Suprapubic skin (tissue), 4 donors: ENCODE measurements around the gene CRHR2. TPM values are rescaled to one million over a fixed set of nuclear protein-coding genes. Genes with fewer than 3 reads are reported as not detected.

Source experiments
- DNase-seq, 2 donors: peaks; one replicate each; pipeline ENCODE4 v3.0.0-alpha.2; 2019; ENCODE audit warnings: low spot score in 2 of 2
- H3K27ac ChIP-seq: fragments of 200-600 bp; sonication (generic); one replicate; pipeline ENCODE4 v1.5.1; 2019
- H3K27me3 ChIP-seq: fragments of 200-600 bp; sonication (generic); one replicate; pipeline ENCODE4 v1.5.1; 2019
- H3K36me3 ChIP-seq: fragments of 200-600 bp; sonication (generic); one replicate; pipeline ENCODE4 v1.5.1; 2019
- H3K4me1 ChIP-seq: fragments of 200-600 bp; sonication (generic); one replicate; pipeline ENCODE4 v1.5.1; 2019
- H3K4me3 ChIP-seq: fragments of 200-600 bp; sonication (generic); one replicate; pipeline ENCODE4 v1.5.1; 2019; ENCODE audit warnings: mild to moderate bottlenecking
- H3K9me3 ChIP-seq: fragments of 200-600 bp; sonication (generic); one replicate; pipeline ENCODE4 v1.5.1; 2019
- EP300 ChIP-seq: sonication (generic); formaldehyde crosslinking; IDR thresholded peaks from one replicate; pipeline ENCODE4 v1.6.1; 2017; ENCODE audit warnings: antibody characterized with exemption
- POLR2A ChIP-seq, 2 donors: fragments of 450-650 bp; IDR thresholded peaks; one replicate each; pipeline ENCODE4 v1.6.1; 2017; ENCODE audit warnings: antibody characterized with exemption in 2 of 2, mild to moderate bottlenecking in 2 of 2, moderate library complexity in 2 of 2
- POLR2AphosphoS5 ChIP-seq, 3 donors: sonication (generic); formaldehyde crosslinking; IDR thresholded peaks; one replicate each; pipeline ENCODE4 v1.6.1; 2017; ENCODE audit warnings: antibody characterized with exemption in 3 of 3
- WGBS: methylation state at CpG from one replicate; pipeline ENCODE4 v1.1.5; 2018; 5-methylcytosine and 5-hydroxymethylcytosine counted together
- total RNA-seq, 4 donors: library from RNA; depleted of rRNA; stranded (reverse); fragments of >200 nt; gene quantifications; one replicate each; pipeline ENCODE4 v1.1.0, GENCODE V29; 2016
- TF ChIP-seq, protein P1 (sequence below), 2 donors: fragments of 200-600 bp in 1 of 2; fragments of 450-650 bp in 1 of 2; sonication (generic) in 1 of 2; IDR thresholded peaks; one replicate each; pipeline ENCODE4 v1.5.1; 2016 to 2019; ENCODE audit warnings: antibody characterized with exemption in 2 of 2, mild to moderate bottlenecking in 1 of 2, moderate library complexity in 1 of 2

The CRHR2 gene
- total RNA-seq, 4 donors from 2014 or later: 0.55 TPM; not detected in 3

DNA sequence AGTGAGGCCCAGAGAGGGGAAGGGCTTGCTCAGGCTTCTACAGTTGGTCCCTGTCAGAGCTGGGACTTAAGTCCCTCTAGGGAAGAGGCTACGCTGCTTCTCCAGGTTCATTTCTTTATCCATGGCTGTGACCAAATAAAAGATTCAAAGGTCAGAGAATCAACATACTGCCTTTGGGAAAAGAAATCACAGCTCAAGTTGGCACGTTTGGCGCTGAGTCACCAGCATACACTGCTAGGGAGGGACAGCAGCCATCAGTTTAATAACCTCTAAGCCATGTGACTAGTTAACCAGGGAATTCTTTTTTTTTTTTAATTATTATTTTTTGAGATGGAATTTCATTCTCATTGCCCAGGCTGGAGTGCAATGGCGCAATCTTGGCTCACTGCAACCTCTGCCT is 28.4 kb upstream of the CRHR2 start:
- 78% methylated on average over 4 of the region's 4 CpGs for WGBS
- TF ChIP-seq EP300: no peak
- TF ChIP-seq POLR2AphosphoS5 (IDR thresholded peaks at IDR 0.05): no peak
- TF ChIP-seq, protein P1, sequence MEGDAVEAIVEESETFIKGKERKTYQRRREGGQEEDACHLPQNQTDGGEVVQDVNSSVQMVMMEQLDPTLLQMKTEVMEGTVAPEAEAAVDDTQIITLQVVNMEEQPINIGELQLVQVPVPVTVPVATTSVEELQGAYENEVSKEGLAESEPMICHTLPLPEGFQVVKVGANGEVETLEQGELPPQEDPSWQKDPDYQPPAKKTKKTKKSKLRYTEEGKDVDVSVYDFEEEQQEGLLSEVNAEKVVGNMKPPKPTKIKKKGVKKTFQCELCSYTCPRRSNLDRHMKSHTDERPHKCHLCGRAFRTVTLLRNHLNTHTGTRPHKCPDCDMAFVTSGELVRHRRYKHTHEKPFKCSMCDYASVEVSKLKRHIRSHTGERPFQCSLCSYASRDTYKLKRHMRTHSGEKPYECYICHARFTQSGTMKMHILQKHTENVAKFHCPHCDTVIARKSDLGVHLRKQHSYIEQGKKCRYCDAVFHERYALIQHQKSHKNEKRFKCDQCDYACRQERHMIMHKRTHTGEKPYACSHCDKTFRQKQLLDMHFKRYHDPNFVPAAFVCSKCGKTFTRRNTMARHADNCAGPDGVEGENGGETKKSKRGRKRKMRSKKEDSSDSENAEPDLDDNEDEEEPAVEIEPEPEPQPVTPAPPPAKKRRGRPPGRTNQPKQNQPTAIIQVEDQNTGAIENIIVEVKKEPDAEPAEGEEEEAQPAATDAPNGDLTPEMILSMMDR (IDR thresholded peaks at IDR 0.05): no peak
- no peak for TF ChIP-seq POLR2A (IDR thresholded peaks at IDR 0.05)
- H3K27ac ChIP-seq: no peak overlapping the region
- no peak for DNase-seq
- peaks cover 12% of the 10 kb centered on the region for H3K4me1 ChIP-seq
- no peaks in the 10 kb centered on the region for H3K27me3 ChIP-seq
- no peaks in the 10 kb centered on the region for H3K9me3 ChIP-seq
- H3K36me3 ChIP-seq: no peaks in the 10 kb centered on the region
- H3K4me3 ChIP-seq: no peak overlapping the region

DNA sequence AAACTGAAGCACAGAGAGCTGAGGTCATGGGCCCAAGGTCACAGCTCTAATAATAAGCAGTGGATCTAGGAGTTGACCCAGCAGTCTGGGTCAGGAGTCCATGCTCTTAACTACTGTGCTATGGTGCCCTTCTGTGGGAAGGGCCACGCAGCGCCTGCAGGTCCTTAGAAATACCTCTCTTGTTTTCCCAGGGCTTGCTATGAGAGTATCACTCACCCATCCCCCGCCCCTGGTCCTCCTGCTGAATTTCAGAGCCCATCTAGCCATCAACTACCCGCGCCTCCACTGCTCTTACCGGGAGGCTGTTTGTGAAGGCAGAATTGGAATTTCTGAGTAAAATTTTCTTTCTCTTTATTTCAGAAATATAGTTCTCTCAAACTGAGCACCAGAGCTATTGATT is 27.3 kb upstream of the CRHR2 start:
- H3K9me3 ChIP-seq: no peaks in the 10 kb centered on the region
- no peak overlapping the region for H3K4me3 ChIP-seq
- peaks cover 12% of the 10 kb centered on the region for H3K4me1 ChIP-seq
- no peaks in the 10 kb centered on the region for H3K36me3 ChIP-seq
- H3K27ac ChIP-seq: peak overlapping the region; percentile 22
- DNase-seq: no peak
- no peak for TF ChIP-seq POLR2AphosphoS5 (IDR thresholded peaks at IDR 0.05)
- TF ChIP-seq, protein P1 (IDR thresholded peaks at IDR 0.05): no peak
- no peak for TF ChIP-seq POLR2A (IDR thresholded peaks at IDR 0.05)
- TF ChIP-seq EP300: no peak
- H3K27me3 ChIP-seq: no peaks in the 10 kb centered on the region
- WGBS: 68% methylated on average over 6 of the region's 6 CpGs

DNA sequence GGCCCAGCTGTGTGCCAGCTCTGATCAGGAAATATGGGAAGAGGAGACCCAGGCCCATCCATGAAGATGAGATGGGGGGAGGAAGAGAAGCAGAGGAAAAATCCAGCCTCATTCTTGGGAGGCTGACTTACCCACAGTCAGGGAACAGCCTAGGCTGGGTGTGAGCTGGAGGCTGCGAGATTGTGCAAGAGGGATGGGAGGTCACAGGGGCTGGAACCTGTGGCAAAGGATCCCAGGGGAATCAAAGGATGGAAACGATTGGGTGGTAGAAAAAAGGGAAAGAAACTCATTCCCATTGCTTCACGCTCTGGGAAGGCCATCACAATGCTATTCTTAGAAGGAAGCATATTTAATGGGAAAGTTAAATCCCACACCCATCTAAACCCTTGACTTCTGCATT is 26.7 kb upstream of the CRHR2 start:
- no peak for TF ChIP-seq EP300
- TF ChIP-seq, protein P1 (IDR thresholded peaks at IDR 0.05): no peak
- no peak for TF ChIP-seq POLR2A (IDR thresholded peaks at IDR 0.05)
- peak in 1 of 3 donors; percentile 89 for TF ChIP-seq POLR2AphosphoS5 (IDR thresholded peaks at IDR 0.05)
- Histone ChIP-seq H3K4me3 (no peak overlapping the region), H3K36me3 (no peaks in the 10 kb centered on the region), H3K27ac (no peak overlapping the region), H3K4me1 (peaks cover 12% of the 10 kb centered on the region), H3K9me3 (no peaks in the 10 kb centered on the region), H3K27me3 (no peaks in the 10 kb centered on the region)
- peak in 1 of 2 donors; percentile 82 for DNase-seq
- 68% methylated on average over 3 of the region's 3 CpGs for WGBS

- no peak for DNase-seq
- H3K27ac ChIP-seq: no peak overlapping the region
- no peaks in the 10 kb centered on the region for H3K36me3 ChIP-seq
- H3K4me1 ChIP-seq: peaks cover 12% of the 10 kb centered on the region
- H3K9me3 ChIP-seq: no peaks in the 10 kb centered on the region
- no peak overlapping the region for H3K4me3 ChIP-seq
- WGBS: 89% methylated on average over 4 of the region's 4 CpGs
- TF ChIP-seq POLR2A (IDR thresholded peaks at IDR 0.05) (no peak), POLR2AphosphoS5 (IDR thresholded peaks at IDR 0.05) (peak in 1 of 3 donors; percentile 31)
- no peaks in the 10 kb centered on the region for H3K27me3 ChIP-seq
Measured at GRCh38 chr7:30708412-30708811, 26.2 kb upstream of the CRHR2 start.

DNA sequence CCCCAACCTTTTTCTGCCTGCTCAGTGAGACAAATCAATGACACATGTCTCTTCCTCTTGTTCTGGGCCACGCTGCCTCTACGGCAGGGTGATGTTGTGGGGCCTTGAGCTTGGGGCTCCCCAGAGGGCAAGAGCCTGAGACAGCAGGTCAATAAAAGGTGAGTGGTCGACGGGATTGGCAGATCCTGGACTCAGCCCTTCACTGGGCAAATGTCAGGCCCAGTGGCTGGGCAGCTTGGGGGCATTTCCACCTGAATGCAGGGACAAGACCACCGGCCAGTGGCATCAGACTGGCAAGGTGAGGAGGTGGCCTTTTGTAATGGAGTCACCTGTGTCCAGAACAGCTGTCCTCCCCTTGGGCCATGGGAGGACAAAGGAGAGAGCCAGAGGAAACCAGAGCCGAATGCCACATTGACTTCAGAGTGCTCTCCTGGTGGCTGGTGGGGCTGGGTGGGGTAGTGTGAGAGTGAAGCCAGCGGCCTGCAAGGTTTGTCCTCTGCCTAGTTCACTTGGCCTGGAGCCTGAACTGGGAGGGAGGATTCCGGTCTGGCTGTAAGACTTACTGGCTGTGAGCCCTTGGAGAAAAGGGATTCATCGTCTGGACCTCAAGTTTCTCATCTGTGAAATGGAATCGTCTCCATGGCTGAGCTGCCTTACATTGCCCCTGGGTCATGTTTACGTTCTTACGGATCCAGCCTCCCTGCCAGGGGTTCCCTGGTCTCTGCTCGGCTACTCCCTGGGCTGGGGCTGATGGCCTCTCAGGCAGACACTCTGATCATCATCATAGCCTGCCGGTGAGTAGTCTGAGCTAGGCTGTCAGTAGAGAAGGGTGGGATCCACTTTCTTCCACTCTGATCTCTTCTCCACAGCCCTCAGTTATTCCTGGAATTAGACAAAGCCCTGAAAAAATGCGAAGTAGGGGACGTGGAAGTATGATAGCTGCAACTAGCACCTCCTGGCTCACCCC is 25.4 kb upstream of the CRHR2 start:
- DNase-seq: peak in 1 of 2 donors; percentile 87
- 52% methylated on average over 15 of the region's 16 CpGs for WGBS
- H3K27me3 ChIP-seq: no peaks in the 10 kb centered on the region
- H3K9me3 ChIP-seq: no peaks in the 10 kb centered on the region
- TF ChIP-seq POLR2A (IDR thresholded peaks at IDR 0.05): no peak
- TF ChIP-seq EP300: no peak
- no peak for TF ChIP-seq POLR2AphosphoS5 (IDR thresholded peaks at IDR 0.05)
- TF ChIP-seq, protein P1 (IDR thresholded peaks at IDR 0.05): no peak
- H3K4me3 ChIP-seq: no peak overlapping the region
- H3K36me3 ChIP-seq: no peaks in the 10 kb centered on the region
- peak overlapping the region; percentile 58 for H3K27ac ChIP-seq
- peaks cover 12% of the 10 kb centered on the region for H3K4me1 ChIP-seq
